ENCODE measurements around the gene SERPINI1. TPM values are rescaled to one million over a fixed set of nuclear protein-coding genes. Genes with fewer than 3 reads are reported as not detected.
A peak's percentile ranks its signal among the peaks of the same experiment; 100 is the strongest.

SERPINI1 gene, protein sequence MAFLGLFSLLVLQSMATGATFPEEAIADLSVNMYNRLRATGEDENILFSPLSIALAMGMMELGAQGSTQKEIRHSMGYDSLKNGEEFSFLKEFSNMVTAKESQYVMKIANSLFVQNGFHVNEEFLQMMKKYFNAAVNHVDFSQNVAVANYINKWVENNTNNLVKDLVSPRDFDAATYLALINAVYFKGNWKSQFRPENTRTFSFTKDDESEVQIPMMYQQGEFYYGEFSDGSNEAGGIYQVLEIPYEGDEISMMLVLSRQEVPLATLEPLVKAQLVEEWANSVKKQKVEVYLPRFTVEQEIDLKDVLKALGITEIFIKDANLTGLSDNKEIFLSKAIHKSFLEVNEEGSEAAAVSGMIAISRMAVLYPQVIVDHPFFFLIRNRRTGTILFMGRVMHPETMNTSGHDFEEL
- total RNA-seq: 7.7 TPM

DNA sequence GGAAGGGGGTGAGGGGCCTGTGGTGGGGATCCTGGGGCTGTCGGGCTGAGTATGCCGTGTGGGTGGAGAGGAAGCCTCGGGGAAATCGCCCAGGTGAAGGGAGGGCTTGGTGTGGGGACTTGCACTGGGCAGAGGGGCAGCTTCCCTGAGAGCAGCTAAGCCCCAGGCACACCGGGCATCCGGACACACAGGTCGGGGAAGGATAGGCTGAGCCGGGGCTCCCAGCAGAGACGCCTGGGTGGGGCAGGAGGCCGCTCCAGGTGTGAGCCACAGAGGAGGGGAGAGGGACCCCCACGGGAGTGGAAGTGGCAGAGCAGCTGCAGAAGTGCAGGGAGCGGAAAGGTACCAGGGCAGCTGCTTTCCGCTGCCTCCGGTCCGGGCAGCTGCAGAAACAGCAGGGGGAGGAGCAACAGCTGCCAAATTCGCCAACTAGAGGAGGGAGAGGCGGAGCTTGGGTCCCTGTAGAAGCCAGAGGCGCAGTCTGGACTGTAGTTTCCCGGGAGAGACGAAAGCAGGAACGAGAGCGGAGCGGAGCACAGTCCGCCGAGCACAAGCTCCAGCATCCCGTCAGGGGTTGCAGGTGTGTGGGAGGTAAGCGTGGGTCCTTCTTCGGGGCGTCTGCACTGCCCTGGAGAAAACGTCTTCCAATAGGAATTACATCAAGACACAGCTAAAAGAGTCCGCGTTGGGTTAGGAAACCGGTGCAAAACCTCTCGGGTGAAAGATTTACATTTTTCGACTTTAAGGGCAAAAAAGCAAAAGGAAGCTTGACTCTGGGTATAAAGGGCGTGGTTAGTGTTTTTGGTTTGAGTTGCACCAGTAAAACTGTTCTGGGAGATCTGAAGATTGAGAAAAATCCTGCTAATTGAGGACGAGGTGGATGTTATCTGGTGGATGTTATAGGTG lies at the start of gene SERPINI1:
TSS of gene SERPINI1 (plus strand) at position 489 of the 906 bp plus-strand sequence. CDS start 53,408 bp downstream, outside the sequence.
- peak; percentile 95 for DNase-seq

DNA sequence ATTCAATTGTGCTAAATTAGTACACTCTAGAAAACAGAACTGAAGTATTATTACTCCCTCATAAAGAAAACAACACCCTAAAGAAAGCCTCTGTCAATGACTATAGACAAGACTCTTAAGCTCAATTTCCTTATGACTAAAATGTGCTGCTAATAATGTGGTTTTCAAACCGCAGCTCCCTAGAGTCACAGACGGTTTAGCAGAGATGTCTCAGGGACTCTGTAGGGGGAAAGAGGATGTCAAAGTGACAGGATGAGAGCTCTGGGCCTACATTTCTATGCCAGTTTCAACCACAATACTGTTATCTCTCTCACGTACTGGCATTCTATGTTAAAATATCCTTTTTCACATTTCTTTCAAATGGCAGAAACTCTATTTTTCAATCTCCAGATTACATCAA lies 44.2 kb upstream of the SERPINI1 start:
- no peak for DNase-seq

DNA sequence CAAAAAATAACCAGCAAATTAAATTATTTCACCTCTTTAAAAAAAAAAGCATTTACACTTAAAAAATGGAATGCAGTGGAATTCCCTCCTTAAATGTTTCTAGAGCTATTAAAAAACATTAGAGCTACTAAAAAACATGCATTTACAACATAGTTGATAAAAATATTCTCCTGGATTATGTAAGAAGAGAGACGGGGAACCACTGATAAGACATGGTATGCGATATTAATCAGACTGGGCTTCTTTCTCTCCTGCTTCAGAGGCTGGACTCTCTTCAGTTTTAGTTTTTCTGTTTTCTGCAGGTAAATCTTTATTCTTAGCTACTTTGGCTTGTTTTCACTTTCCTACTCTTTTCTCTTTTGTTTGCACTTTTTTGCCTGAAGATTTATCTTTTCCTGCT lies 41.4 kb upstream of the SERPINI1 start:
- no peak for DNase-seq

DNA sequence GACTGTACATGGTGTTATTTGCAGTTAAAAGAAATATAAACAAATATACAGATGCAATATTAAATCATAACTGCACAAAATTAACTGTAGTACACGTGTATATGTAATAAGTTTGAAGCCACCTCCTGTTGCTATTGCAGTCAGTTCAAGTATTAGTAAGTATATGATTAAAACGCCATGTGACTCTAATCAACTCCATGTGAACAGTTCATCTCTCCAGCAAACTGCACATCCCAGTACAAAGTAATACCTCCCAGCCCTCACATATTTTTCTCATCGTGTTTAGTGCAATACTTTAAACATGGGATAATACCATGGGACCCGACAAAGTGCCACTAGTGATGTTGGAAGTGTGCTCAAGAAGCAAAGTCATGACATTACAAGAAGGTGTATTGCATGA lies 35.5 kb upstream of the SERPINI1 start:
- DNase-seq: no peak

DNA sequence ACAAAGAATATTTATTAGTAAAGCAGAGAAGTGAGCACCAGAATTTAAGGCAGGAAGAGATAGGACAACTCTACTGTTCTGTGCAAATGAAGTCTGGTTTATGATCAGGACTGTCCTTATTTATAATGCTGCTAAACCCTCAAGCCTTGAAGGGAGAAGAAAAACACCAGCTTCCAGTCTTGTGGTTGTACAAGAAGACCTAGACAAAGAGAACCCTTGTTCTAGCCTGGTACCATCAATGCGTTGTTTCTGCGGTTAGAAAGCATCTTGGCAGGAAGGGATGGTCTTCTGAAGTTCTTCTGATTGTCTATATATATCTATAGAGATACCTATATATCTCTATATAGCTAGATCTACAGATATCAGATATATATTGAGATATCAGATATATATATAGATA lies 34.6 kb upstream of the SERPINI1 start:
- DNase-seq: no peak

DNA sequence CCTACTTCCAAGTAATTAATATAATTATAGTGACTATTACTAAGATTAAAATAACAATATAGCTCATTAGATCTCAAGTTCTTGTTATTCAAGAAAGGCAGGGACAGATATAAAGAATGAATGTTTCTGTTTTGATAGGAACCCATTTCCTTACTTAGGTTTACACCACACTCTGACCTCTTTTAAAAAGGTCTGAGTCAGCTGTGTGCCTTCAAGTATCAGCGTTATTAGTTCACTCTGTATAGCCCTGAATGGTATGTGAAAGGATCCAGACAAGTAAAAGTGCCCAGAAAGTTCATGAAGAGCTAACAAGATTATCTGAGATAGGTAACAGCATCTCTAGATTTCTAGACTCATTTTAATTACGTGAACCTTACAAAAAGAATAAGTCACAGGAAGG lies 29.7 kb upstream of the SERPINI1 start:
- no peak for DNase-seq

DNA sequence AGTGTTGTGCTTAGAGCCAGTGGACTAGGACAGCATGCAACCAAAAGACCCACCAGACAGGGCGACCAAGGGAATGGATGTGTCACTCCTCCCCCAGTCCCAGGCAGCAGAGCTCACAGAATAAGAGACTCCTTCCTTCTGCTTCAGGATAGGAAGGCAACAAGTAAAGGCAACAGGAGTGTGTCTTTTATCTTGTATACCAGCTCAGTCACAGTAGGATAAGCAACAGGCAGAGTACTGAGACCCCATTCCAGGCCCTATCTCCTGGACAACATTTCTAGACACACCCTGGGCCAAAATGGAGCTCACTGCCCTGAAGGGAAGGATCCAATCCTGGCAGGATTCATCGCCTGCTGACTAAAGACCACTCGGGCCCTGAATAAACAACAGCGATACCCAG lies 25.8 kb upstream of the SERPINI1 start:
- no peak for DNase-seq

DNA sequence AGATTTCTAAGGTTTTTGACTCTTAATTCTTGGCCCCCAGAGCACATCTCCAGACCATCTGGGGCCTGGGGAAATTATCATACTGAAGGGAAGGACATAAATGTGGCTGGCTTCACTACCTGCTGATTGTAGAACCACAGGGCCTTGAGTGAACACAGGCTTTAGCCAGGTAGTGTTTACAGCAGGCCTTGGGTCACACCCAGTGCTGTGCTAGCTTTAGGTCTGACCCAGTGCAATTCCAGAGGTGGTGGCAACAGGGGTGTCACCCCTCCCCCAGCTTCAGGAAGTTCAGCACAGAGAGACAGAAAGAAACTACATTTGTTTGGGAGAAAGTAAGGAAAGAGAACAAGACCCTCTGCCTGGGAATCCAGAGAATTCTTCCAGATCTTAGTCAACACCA lies 25.0 kb upstream of the SERPINI1 start:
- DNase-seq: no peak

DNA sequence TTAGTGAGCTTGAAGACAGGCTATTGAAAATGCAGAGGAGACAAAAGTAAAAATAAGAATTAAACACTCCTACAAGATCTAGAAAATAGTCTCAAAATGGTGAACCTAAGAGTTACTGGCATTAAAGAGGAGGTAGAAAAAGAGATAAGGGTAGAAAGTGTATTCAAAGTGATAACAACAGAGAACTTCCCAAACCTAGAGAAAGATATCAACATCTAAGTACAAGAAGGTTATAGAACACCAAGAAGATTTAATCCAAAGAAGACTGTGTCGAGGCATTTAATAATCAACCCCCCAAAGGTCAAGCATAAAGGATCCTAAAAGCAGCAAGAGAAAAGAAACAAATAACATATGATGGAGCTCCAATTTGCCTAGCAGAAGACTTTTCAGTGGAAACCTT lies 24.1 kb upstream of the SERPINI1 start:
- DNase-seq: no peak

DNA sequence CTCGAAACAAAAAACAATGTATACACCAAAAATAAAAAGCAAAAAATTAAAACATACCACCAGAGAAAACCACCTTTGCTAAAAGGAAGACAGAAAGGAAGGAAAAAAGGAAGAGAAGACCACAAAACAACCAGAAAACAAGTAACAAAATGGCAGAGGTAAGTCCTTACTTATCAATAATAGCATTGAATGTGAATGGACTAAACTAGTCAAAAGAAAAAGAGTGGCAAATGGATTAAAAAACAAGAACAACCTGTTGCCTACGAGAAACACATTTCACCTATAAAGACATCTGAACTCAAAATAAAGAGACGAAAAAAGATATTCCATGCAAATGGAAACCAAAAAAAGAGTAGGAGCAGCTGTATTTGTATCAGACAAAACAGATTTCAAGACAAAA lies 23.1 kb upstream of the SERPINI1 start:
- DNase-seq: no peak

DNA sequence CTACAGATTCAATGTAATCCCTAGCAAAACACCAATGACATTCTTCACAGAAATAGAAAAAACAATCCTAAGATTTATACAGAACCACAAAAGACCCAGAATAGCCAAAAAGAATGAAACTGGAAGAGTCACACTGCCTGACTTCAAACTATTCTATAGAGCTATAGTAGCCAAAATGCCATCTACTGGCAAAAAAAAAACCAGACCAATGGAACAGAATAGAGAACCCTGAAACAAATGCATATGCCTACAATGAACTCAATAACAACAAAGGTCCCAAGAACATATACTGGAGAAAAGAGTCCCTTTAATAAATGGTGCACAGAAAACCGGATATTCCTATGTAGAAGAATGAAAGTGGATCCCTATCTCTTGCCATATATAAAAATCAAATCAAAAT lies 20.6 kb upstream of the SERPINI1 start:
- DNase-seq: no peak

DNA sequence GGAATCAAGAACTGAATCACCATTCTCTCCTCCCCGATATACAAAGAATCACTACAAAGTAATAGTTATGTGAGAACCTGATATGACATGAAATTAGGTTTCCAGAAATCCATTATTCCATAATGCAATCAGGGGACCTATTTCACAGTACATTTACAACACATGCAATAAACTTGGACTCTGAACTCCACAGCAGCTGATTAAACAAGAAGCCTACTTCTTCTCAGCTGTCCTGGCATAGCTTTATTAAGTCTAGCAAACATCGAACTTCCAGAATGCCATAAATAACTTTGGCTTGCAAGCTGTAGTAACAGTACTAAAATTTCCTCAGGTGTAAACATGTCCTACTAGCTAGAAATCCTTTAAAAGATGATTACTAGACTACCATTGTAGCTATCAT lies 18.6 kb upstream of the SERPINI1 start:
- DNase-seq: peak; percentile 15

DNA sequence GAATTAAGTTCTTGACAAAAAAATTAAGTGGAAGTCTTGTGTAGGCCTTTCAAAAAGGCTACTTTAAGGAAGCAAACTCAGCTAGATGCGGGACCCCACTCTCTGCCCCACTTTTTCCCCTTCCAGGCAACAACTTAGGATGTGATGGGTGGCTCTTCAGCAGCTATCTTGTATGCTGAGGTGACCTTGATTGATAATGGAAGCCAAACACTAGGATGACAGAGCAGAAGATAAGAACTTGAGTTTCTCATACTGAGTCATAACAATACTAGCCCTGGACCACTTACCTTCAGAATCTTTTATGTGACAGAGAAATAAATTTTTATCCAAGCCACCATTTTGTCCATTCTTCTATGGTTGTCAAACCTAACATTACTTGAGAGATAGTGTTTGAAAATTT lies 16.9 kb upstream of the SERPINI1 start:
- no peak for DNase-seq

DNA sequence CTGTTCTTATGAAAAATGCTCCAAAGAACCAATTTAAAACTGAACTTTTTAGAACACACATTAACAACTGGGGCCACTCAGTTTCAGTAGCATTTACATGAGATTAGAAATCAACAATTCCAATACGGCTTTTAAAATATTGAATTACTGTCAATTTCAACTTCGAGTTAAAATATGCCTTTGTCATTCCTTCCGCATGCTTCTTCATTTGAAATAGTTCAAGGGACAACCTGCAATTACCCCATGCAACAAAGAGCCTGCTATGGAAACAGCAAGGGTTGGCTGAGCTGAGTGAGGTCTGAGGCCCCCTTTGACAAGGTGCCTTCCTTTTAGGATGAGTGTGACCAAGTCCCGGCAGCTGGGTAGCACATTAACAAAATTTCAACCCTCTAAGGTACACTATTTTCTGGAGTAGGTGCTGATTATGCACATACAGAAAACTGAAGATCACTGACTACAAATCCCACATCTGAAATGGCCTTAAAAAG lies 12.5 kb upstream of the SERPINI1 start:
- no peak for DNase-seq

DNA sequence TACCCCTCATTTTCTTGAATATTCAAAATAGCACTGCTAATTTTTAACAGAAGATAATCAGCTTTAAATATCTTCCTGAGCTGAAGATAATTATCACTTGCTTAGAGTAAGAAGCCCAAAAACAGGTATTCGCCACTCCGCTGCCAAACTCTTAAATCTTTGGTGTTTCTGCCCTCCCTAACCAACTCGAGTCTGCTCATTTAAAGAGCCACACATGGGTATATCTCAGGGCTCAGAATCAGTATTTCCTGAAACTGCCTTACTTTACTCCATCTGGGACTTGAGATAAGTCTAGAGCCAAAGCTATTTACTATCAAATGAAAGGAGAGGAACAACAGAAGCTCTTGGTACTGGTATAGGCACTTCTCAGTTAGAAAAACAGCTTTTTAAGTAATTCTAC lies 11.6 kb upstream of the SERPINI1 start:
- DNase-seq: no peak

DNA sequence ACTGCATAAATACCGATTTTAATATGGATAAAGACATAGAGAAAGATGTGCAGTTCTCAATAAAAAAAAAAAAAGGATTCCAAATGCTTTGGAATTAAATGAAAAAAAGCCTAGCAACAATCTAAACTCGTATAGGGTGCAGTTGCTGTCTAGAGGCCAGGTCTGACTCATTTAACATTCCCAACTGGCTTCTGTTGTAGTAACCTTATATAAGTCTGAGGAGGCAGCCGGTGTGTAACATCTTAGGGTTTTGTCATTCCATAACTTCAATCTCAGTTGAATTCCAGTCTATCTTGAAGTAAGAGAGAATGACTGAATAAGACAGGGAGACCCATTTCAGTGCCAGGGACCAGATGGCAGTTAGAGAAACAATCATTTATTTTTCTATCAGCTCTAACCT lies 7.3 kb upstream of the SERPINI1 start:
- DNase-seq: no peak

DNA sequence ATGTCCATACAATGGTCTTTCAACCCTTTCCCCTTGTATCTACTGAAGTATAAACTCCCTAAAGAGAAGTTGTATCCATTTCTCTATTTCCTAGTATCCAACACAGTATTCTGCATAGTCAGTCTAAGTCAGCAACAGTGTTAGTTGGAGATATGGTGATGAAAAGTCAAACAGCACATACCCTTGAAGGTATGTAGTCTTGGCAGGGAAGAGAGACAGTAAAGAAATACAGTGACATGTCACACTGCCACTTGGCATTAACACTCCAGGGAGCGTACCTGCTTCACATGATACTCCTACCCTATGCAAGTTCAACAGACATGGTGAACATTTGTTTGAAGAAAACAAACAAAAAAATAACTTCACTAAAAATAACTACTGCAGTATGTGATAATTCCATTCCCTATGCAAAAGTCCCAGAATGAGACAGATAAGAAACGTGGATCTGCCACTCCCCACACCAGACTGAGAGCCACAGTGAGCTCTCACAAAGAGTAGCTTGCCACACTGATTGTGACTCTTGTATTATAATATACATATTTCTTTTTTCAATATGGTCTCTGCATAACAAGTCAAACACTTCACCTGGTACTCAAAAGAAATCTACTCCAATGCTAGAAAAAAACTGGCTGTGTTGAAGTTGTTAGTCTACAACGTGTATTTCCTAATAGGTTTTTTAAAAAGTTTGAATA lies 6.7 kb upstream of the SERPINI1 start:
- DNase-seq: no peak

DNA sequence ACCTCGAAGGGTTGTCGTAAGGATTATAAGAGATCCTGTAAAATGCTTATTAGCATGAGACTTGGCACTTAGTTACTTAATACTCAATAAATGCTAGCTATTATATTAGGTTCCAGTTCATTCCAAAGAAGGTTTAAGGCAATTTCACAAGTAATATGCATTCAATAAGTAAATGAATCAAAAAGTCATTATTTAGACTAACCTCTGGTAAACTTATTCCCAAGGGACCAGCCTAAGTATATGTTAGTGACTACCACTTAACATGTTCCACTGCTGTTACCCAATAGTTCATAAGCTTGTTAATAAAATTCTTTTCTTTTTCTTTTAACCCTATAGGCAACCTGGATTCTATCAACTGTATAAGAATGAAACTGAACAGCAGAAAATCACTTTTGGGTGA lies 5.9 kb upstream of the SERPINI1 start:
- no peak for DNase-seq

DNA sequence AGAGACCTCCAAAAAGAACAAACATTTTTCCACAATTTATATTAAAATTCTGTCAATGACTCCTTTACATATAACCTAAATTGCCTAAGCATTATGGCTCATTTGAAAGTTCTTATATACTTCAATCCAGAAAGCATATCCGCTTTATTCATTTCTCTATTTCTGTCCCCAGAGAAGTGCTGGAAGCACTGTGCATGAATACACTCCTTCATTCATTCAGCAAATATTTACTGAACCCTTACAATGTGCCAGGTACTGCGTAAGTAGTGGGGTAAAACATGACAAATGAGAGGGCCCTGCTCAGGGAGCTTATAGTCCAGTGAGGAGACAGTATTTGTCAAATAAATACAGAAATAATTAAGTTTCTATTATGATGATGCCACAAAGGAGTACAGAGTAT lies 4.1 kb upstream of the SERPINI1 start:
- DNase-seq: no peak

DNA sequence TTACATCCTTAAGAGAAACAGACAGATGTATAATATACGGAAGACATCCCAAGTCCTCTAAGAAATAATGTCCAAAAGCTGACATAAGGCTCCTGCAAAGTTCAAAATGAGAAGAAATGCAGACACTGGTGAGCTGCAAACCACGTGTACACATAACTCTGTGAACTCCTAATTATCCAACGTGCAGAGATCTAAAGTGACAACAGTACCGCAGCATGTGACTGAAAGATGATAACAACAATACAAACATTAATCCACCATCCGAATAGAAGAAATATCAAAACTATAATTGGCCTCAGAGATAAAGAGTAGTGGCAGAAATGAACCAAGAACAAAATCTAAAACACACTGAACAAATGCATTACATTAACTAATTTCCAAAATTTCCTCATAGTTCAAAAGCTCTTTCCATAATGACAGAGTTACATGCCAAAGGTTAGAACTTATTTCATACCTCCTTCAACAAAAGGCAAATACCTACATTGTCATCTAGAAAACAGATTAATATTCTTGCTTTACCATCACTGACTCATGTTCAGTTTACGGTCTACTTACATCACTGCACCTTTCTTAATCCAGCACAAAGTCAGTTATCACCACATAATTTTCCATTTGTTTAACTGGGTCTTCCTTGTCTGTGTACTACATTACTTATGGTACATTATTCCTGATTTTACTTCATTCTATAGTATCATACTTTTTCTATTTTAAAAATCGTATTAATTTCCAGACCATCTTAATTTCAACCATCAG lies 3.0 kb upstream of the SERPINI1 start:
- DNase-seq: no peak

DNA sequence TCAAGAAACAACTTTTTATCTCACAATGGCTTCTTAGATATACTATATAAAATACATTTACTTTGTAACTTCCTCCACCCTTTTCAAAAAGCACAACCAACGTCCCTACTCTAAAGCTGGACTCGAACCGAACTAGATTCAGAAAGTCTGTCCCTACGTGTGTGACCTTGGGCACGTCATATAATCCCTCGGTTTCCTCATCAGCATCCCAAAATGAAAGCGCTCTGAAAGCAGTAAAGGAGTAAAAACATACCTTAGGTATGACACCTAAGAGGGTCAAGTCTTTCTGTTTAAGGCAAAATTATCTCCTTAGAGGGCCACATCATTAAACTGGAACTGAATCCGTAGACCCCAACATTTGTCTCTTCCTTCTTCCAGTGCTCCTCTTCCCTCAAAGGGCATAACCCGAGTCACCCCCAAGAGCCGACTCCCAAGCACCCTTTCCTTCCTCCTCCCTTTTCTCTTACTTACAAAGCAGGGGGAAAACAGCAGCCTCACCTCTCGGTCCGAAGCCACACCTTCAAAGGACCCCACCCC lies 1.5 kb upstream of the SERPINI1 start:
- no peak for DNase-seq
